Neural cell (in vitro differentiated cells): ENCODE data around the gene HSF4. TPM values are rescaled to one million over a fixed set of nuclear protein-coding genes. Genes with fewer than 3 reads are reported as not detected.

ENCODE experiments used
- H2AFZ ChIP-seq: fragments of 200-600, 300-800 bp; sonication (generic), shearing (Covaris generic); 2 replicates; pipeline ENCODE4 v1.6.0; 2014; ENCODE audit warnings: low read depth, mild to moderate bottlenecking, antibody characterized with exemption, low read length, moderate library complexity
- H3F3A ChIP-seq: fragments of 200-600 bp; shearing (Covaris generic); 2 replicates; pipeline ENCODE4 v1.6.1; 2016; ENCODE audit warnings: mild to moderate bottlenecking, moderate library complexity, mixed read lengths, antibody characterized with exemption, low read length; ENCODE audit not compliant: insufficient read depth, poor library complexity, severe bottlenecking
- H3K27ac ChIP-seq: fragments of 200-600, 300-800 bp; sonication (generic), shearing (Covaris generic); 2 replicates; pipeline ENCODE4 v1.5.1; 2014; ENCODE audit warnings: mild to moderate bottlenecking, low read length, moderate library complexity
- H3K27me3 ChIP-seq: fragments of 300-800, 200-600 bp; sonication (generic), shearing (Covaris generic); 2 replicates; pipeline ENCODE4 v1.6.0; 2014; ENCODE audit warnings: mild to moderate bottlenecking, low read depth, low read length, moderate library complexity; ENCODE audit not compliant: insufficient read depth
- H3K36me3 ChIP-seq: fragments of 300-800, 200-600 bp; sonication (generic), shearing (Covaris generic); 2 replicates; pipeline ENCODE4 v1.5.1; 2014; ENCODE audit warnings: mild to moderate bottlenecking, antibody characterized with exemption, low read length, moderate library complexity; ENCODE audit not compliant: insufficient read depth
- H3K4me2 ChIP-seq: fragments of 300-800, 200-600 bp; sonication (generic), shearing (Covaris generic); 2 replicates; pipeline ENCODE4 v1.6.0; 2014; ENCODE audit warnings: mild to moderate bottlenecking, low read length
- H3K4me3 ChIP-seq: fragments of 300-800, 200-600 bp; sonication (generic), shearing (Covaris generic); 2 replicates; pipeline ENCODE4 v1.5.1; 2014; ENCODE audit warnings: mild to moderate bottlenecking, low read length, moderate library complexity
- H3K79me2 ChIP-seq: fragments of 200-600 bp; shearing (Covaris generic); replicated peaks from 2 replicates; pipeline ENCODE4 v1.6.0; 2014; ENCODE audit warnings: mild to moderate bottlenecking, low read length, moderate library complexity; ENCODE audit not compliant: insufficient read depth
- H3K9ac ChIP-seq: fragments of 300-800, 200-600 bp; sonication (generic), shearing (Covaris generic); 2 replicates; pipeline ENCODE4 v1.6.1; 2016; ENCODE audit warnings: mild to moderate bottlenecking, low read length, mixed read lengths
- H3K9me2 ChIP-seq: fragments of 200-600 bp; shearing (Covaris generic); 2 replicates; pipeline ENCODE4 v1.6.1; 2016; ENCODE audit warnings: mild to moderate bottlenecking, low read length, mixed read lengths; ENCODE audit not compliant: insufficient read depth
- H3K9me3 ChIP-seq: fragments of 200-600, 300-800 bp; sonication (generic), shearing (Covaris generic); 2 replicates; pipeline ENCODE4 v1.6.1; 2016; ENCODE audit warnings: mild to moderate bottlenecking, mixed run types, low read length, moderate library complexity, mixed read lengths
- H4K20me1 ChIP-seq: fragments of 200-600 bp; shearing (Covaris generic); 2 replicates; pipeline ENCODE4 v1.6.1; 2016; ENCODE audit warnings: mild to moderate bottlenecking, mixed run types; ENCODE audit not compliant: insufficient read depth
- CTCF ChIP-seq: fragments of 450-650 bp; IDR thresholded peaks from 2 replicates; pipeline ENCODE4 v1.5.1; 2014; ENCODE audit warnings: antibody characterized with exemption, mild to moderate bottlenecking, moderate library complexity; ENCODE audit not compliant: poor library complexity, severe bottlenecking
- EP300 ChIP-seq: fragments of 450-650 bp; conservative IDR thresholded peaks from 2 replicates; pipeline ENCODE4 v1.6.1; 2014; ENCODE audit warnings: antibody characterized with exemption, mild to moderate bottlenecking, moderate library complexity; ENCODE audit not compliant: poor library complexity, severe bottlenecking
- EZH2 ChIP-seq: fragments of 200-600, 300-800 bp; shearing (Covaris generic), sonication (generic); IDR thresholded peaks from 2 replicates; pipeline ENCODE4 v1.6.1; 2014; ENCODE audit warnings: antibody characterized with exemption, low read length, borderline replicate concordance, mild to moderate bottlenecking; ENCODE audit not compliant: insufficient read depth, poor library complexity, severe bottlenecking
- MXI1 ChIP-seq: fragments of 450-650 bp; conservative IDR thresholded peaks from 2 replicates; pipeline ENCODE4 v1.6.1; 2014; ENCODE audit warnings: antibody characterized with exemption, mild to moderate bottlenecking; ENCODE audit not compliant: poor library complexity, severe bottlenecking
- POLR2AphosphoS5 ChIP-seq: IDR thresholded peaks from 2 replicates; pipeline ENCODE4 v1.6.1; 2012
- RAD21 ChIP-seq: fragments of 450-650 bp; conservative IDR thresholded peaks from 2 replicates; pipeline ENCODE4 v1.6.1; 2014; ENCODE audit warnings: antibody characterized with exemption, mild to moderate bottlenecking, moderate library complexity
- REST ChIP-seq: IDR thresholded peaks from 2 replicates; pipeline ENCODE4 v1.6.1; 2012; ENCODE audit warnings: borderline replicate concordance
- SMC3 ChIP-seq: fragments of 450-650 bp; conservative IDR thresholded peaks from 2 replicates; pipeline ENCODE4 v1.6.1; 2014; ENCODE audit warnings: antibody characterized with exemption, mild to moderate bottlenecking, moderate library complexity; ENCODE audit not compliant: poor library complexity
- TAF1 ChIP-seq: IDR thresholded peaks from 2 replicates; pipeline ENCODE4 v1.6.1; 2012; ENCODE audit warnings: low read depth
- polyA plus RNA-seq: library from polyadenylated mRNA; depleted of rRNA; stranded (reverse); fragments of >200 nt; gene quantifications from 2 replicates; pipeline ENCODE4 v1.2.3, GENCODE V29; 2014

HSF4 gene
- polyA plus RNA-seq, 1 donor from 2014 or later: 12.7 TPM

GRCh38 chr16:67199011-67199807, 34.7 kb downstream of the HSF4 start, which contains the start of gene ELMO3:
ELMO3 (plus strand) TSS chr16:67199131; CDS start chr16:67199327, 196 bp downstream.
- no peak for TF ChIP-seq CTCF
- no peak for TF ChIP-seq MXI1
- no peaks in the 10 kb centered on the region for H4K20me1 ChIP-seq
- no peaks in the 10 kb centered on the region for H3K9me3 ChIP-seq
- H2AFZ ChIP-seq: no peak within 1 kb of the TSS
- no peaks in the 10 kb centered on the region for H3K27me3 ChIP-seq
- no peak within 1 kb of the TSS for H3K9ac ChIP-seq
- no peaks in the 10 kb centered on the region for H3F3A ChIP-seq
- H3K79me2 ChIP-seq: no peaks in the 10 kb centered on the region
- H3K4me2 ChIP-seq: no peak within 1 kb of the TSS
- H3K36me3 ChIP-seq: no peaks in the 10 kb centered on the region
- no peaks in the 10 kb centered on the region for H3K9me2 ChIP-seq
- no peak within 1 kb of the TSS for H3K27ac ChIP-seq
- H3K4me3 ChIP-seq: no peak within 1 kb of the TSS

- Histone ChIP-seq H3F3A (no peaks in the 10 kb centered on the region), H3K4me2 (no peak overlapping the region), H3K79me2 (no peaks in the 10 kb centered on the region), H3K36me3 (no peaks in the 10 kb centered on the region), H3K9me2 (no peaks in the 10 kb centered on the region), H3K27me3 (no peaks in the 10 kb centered on the region), H3K27ac (no peak overlapping the region), H3K9me3 (no peaks in the 10 kb centered on the region), H2AFZ (no peak overlapping the region), H4K20me1 (no peaks in the 10 kb centered on the region), H3K9ac (no peak overlapping the region), H3K4me3 (no peak overlapping the region)
- no peak for TF ChIP-seq TAF1
- no peak for TF ChIP-seq CTCF
- no peak for TF ChIP-seq MXI1
- TF ChIP-seq RAD21: no peak
- TF ChIP-seq REST: no peak
- TF ChIP-seq SMC3: no peak
- no peak for TF ChIP-seq EP300
- TF ChIP-seq EZH2: no peak
- no peak for TF ChIP-seq POLR2AphosphoS5
These were observed 35.3 kb downstream of the HSF4 start for GRCh38 chr16:67199808-67200198.
